HG03097 (cell line): Measurements from ENCODE around the gene HHAT.

Experiments used
- ATAC-seq: cut with Tn5 transposase; IDR thresholded peaks from one replicate; pipeline ENCODE4 v1.9.1; 2021; ENCODE audit not compliant: unreplicated experiment, low FRiP score

The HHAT gene

DNA sequence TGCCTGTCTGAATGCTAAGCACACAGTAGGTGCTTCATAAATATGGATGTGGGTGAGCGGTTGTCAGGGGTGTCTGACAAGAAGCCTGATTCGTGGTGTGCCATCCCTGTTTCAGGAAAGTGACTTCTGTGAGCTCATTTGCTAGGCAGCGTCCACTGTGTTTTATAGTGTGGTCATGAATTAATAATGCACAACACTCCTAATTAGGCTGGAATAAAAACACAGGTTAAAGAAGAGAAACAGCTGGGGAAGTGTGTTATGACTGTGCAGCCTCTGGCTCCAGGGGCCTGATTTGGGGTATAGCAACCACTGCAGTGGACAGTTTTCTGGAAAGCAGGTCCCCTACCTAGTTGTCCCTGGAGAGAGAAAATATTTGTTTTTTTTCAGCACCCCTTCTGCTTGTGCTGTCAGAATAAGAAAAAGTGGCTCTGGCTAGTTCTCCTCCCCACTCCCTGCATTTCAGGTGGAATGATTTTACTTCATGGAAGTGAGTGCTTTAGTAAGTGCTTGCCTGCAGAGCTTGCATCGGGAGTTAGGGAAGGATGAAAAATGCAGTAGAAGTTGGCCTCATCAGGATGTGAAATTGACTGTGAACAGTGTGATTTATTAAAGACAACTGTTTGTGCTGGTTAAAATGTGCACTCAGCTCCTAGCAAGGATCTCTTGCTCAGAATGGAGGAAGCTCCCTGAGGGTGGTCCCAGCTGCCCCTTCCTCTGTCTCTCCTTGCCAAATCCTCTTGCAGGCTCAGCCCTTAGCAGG is 333.8 kb downstream of the HHAT start:
- no peak for ATAC-seq

- no peak for ATAC-seq
These were observed 335.2 kb downstream of the HHAT start for GRCh38 chr1:210663730-210664573.

- ATAC-seq, result no peak
These were observed 341.2 kb downstream of the HHAT start for GRCh38 chr1:210669951-210670350.

DNA sequence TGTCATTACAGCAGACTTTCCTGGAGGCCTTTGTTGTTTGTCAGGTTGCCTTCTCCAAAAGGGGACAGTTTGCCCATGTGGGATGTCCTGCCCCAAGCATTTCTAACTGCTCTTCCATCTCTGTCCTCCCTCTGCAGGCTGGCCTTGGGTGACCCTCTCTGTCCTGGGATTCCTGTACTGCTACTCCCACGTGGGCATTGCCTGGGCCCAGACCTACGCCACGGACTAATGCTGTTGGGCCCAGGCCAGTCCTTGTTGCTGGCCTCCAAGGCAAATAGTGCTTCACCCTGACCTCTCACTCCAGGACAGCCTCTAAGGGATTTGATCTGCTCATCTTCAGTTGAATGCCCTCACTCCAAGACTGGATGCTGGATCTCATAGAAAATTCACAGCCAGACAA is 345.4 kb downstream of the HHAT start:
- ATAC-seq, result no peak

DNA sequence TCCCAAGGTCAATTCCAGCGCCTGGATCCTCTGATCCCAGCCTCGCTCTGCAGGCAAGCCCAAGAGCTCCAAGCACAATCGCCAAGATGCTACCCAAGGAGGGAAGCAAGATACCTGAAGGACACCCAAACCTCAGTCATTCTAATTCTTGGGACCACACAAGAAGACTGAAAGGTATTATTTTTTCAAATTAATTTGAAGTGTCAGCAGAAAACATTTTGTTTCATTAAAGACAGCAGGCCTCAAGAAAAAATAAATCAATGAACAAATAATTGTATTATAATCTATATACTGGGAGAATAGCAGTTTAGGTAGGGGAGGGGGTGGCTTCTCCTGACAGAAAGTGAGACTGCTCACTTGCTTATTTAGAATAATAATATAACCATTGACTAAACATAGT is 347.8 kb downstream of the HHAT start:
- no peak for ATAC-seq

GRCh38 chr1:210677533-210677932 is 348.8 kb downstream of the HHAT start:
- ATAC-seq, result no peak

DNA sequence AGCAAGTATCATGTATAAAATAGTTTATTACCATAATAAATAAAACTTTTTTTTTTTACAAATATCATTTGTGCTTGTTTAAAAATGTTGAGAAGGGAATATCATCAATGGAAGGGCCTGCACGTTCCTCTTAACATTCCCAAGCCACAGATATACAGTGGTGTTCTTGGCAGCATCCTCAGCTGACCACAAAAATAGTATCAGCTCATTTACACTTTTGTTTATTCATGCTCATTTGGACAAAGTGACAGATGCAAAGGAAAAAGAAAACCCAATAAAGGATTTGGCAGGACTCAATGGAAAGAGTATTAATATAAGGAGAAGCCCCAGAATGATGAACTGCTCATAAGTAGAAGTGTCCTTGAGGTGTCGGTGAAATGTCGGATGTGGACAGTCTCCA is 349.6 kb downstream of the HHAT start:
- ATAC-seq, result no peak

- ATAC-seq, result no peak
These were observed 352.5 kb downstream of the HHAT start for GRCh38 chr1:210681158-210681557.

- ATAC-seq, result no peak
These were observed 354.8 kb downstream of the HHAT start for GRCh38 chr1:210683403-210684047.

DNA sequence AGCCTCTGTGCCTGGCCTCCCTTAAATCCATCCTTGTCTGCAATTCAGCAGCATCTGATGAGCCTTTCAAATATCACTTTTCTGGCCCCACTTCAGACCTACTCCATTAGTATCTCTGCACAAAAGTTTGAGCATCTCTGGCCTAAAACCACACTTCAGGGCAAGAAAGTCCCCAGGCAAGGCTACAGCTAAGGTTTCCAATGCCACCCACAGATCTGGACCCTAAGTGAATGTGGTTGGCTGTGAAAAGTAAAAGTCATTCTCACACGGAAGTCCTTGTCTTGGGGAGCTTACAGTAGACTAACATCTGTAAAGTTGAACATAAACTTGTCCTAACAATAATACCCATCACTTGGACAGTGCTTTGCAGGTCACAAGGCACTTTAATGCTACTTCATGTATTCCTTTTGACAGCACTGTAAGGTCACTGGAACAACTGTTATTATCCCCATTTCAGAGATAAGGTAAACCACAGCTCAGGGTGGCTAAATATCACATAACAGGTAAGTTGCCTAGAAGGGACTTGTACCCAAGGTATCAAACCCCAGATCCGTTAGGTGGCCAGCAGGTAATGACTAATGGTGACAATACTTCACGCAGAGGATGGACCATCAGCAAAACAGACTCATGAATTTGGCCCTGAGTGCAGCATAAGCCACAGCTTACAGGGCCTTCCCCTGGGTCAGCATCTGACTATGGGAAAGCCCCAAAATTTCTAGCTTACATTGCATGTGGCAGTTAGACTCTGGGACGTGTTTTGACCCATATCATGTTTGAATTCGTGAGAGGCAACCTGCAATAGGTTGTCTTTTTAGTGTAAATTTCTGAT is 356.0 kb downstream of the HHAT start:
- ATAC-seq, result peak; percentile 72

DNA sequence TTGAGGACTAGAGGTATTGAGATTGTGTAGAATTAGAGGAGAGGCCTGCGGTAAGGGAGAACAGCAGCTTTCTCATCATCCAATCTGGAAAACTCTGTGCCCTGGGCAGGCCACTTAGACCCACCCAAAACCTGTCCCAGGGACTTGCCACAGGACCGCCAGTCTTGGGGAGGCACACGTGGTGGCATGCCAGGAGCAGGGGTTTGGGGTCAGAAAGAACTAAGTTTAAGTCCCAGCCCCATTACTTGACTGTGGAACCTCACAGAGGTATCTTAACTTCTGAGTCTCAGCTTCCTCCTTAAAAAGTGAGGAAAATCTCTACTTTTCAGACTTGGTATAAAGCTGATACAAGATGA is 356.6 kb downstream of the HHAT start:
- no peak for ATAC-seq

DNA sequence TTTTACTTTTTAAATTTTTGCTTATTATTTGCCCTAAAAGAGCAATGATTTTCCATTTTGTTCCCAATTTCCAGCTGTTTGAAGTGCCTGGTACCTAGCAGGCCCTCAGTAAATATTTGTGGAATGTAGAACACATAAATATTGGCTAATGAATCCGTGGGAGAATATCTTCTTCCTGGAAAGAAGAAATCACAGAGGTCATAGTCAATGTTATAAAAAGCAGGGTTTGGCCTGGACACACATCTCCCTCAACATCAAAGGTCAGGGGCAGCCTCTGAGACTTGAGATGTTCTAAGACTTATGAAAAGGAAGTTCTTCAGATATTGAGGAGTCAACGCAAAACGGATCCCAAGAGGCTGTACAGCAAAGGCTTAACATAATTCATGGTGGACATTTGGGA is 358.1 kb downstream of the HHAT start:
- ATAC-seq, result no peak

DNA sequence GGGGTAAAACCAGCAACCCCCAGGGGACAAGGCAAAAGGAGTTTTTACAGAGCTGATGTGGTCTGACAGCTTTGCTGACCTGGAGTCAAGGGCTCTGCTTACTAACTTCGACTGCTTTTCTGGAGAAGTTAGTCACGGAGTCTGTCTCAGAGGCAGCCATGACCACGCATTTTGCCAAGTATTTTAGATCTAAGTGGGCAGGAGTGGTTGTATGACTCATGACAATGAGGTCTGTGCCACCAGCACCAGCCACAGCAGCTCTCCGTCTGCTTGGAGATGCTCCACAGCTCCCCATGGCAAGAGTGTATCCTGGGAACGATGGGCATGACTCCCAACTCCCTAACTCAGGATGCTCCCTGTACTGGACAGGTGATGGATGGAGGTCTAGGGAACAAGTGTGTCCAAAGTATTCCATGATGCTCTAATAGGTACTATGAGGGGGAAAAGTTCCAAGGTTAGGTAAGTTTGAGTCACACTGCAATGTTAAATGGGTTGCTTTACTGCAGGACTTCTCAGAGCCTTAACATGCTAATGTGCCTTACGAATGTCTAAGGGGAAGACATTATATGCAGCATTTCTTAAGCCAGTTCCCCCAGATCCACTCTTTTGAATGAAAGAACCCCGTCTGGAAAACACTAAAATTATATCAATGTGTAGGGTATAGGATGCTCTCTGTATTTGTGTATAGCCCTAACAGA is 359.0 kb downstream of the HHAT start:
- ATAC-seq, result no peak

- ATAC-seq, result no peak
These were observed 360.0 kb downstream of the HHAT start for GRCh38 chr1:210688512-210689234.

- no peak for ATAC-seq
These were observed 361.1 kb downstream of the HHAT start for GRCh38 chr1:210689826-210690225.

DNA sequence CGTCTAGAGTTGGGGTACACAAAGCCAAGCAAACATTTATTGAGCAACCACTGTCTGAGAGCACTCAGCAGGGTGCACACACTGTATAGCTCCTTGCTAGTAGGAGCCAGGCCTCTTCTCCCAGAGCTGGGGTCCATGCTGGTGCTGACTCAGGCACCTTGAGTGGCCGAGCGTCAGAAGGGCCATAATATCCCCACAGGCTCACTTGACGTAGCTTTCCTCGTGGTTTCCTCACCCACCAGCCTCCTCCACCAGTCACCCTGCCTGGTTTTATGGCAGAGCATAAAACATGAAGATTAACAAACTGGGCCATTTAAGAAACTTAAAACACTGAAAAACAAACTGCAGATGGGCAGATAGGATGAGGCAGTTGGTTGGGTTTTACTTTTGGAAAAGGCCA is 361.5 kb downstream of the HHAT start:
- no peak for ATAC-seq

- no peak for ATAC-seq
These were observed 362.4 kb downstream of the HHAT start for GRCh38 chr1:210691039-210691610.

- ATAC-seq, result no peak
These were observed 364.1 kb downstream of the HHAT start for GRCh38 chr1:210692796-210693195.

GRCh38 chr1:210695026-210695425 is 366.3 kb downstream of the HHAT start:
- no peak for ATAC-seq
